NT2/D1 (cell line): ENCODE data around the gene ZFP36L2.

Experiments
- DNase-seq: peaks from one replicate; pipeline ENCODE4 v3.0.0-alpha.2; 2011; ENCODE audit warnings: low read depth, low spot score
- H3K27me3 ChIP-seq: 2 replicates; pipeline ENCODE4 v1.6.0; 2011; ENCODE audit warnings: mild to moderate bottlenecking; ENCODE audit not compliant: insufficient read length, insufficient read depth
- H3K36me3 ChIP-seq: 2 replicates; pipeline ENCODE4 v1.6.1; 2011; ENCODE audit warnings: mild to moderate bottlenecking, low read length, mixed read lengths; ENCODE audit not compliant: insufficient read depth, insufficient read length
- H3K4me1 ChIP-seq: 2 replicates; pipeline ENCODE4 v1.5.1; 2011; ENCODE audit not compliant: insufficient read depth, insufficient read length
- H3K4me3 ChIP-seq: 2 replicates; pipeline ENCODE4 v1.5.1; 2011; ENCODE audit warnings: low read depth; ENCODE audit not compliant: insufficient read length
- H3K9ac ChIP-seq: 2 replicates; pipeline ENCODE4 v1.6.0; 2011; ENCODE audit warnings: low read depth; ENCODE audit not compliant: insufficient read length
- H3K9me3 ChIP-seq: 2 replicates; pipeline ENCODE4 v1.5.1; 2011; ENCODE audit warnings: mild to moderate bottlenecking, low read length; ENCODE audit not compliant: insufficient read depth
- SUZ12 ChIP-seq: IDR thresholded peaks from 2 replicates; pipeline ENCODE4 v1.6.1; 2011; ENCODE audit not compliant: insufficient read length, insufficient read depth; ENCODE audit errors: extremely low read depth
- YY1 ChIP-seq: IDR thresholded peaks from 2 replicates; pipeline ENCODE4 v1.6.1; 2011; ENCODE audit not compliant: insufficient read length, insufficient read depth
- ZNF274 ChIP-seq: IDR thresholded peaks from 2 replicates; pipeline ENCODE4 v1.6.1; 2011; ENCODE audit warnings: mild to moderate bottlenecking, low read depth, low read length

ZFP36L2 gene

DNA sequence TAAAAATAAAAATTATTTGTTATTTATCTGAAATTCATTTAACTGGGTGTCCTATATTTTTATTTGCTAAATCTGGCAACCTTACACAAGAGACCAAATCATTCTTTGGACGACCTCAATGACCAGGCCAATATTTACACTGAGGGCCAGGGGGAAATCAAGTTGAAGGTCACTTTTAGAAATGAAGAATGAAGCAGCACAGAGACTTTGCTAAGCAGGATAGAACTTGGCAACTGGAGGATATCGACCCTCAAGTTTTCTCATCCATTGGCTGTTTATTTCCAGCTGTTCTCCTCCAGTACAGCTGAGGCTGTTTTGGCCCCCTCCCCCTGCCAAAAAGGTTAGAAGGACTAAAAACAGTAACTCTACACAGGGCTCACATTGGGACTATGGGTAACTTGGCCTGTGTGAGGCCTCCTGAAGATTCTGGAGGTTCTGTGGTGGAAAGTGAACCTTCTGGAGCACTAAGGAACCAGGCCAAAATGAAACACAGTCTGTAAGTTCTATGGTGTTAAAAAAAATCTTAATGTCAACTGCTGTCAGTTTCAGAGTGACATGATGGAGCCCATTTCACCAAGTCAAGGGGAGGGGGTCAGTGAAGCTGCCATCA lies 32.2 kb upstream of the ZFP36L2 start:
- peaks cover 7% of the 10 kb centered on the region for H3K36me3 ChIP-seq
- no peaks in the 10 kb centered on the region for H3K27me3 ChIP-seq
- H3K4me3 ChIP-seq = no peak overlapping the region
- no peaks in the 10 kb centered on the region for H3K9me3 ChIP-seq
- no peak for DNase-seq
- no peak overlapping the region for H3K9ac ChIP-seq
- no peaks in the 10 kb centered on the region for H3K4me1 ChIP-seq
- TF ChIP-seq YY1 = no peak
- TF ChIP-seq ZNF274 = no peak
- no peak for TF ChIP-seq SUZ12

DNA sequence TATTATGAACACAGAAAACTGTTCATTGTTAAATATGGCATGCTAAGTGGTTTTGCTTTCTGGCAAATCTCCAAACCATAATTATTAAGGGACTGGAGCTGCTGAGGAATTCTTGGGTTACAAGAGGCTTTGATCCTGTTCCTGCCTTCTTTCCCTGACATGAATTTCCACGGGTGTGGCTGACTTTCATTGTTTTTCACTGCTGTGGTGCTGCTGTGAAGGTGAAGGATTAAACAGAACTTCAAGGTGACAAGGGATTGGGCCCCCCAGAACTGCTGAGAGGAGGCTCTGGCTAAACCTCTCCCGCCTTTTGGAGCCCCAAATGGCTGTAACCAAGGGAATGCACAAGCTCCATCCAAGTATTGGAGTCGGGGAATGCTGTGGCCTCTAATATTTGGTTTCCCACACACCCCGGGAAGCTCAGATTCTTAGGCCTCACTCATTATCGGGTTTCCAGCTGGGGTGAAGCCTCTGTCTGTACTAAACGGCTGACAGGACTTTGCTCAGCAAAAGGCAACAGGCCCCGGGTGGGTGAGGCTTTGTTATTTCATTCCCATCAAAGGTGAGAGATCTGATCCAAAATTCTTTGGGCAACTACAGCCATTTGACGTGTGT lies 29.0 kb upstream of the ZFP36L2 start:
- H3K36me3 ChIP-seq = peaks cover 2% of the 10 kb centered on the region
- H3K27me3 ChIP-seq = no peaks in the 10 kb centered on the region
- H3K9ac ChIP-seq = no peak overlapping the region
- no peak for TF ChIP-seq SUZ12
- no peak for TF ChIP-seq YY1
- no peak for TF ChIP-seq ZNF274
- H3K4me3 ChIP-seq = no peak overlapping the region
- no peaks in the 10 kb centered on the region for H3K9me3 ChIP-seq
- DNase-seq = no peak
- H3K4me1 ChIP-seq = peaks cover 3% of the 10 kb centered on the region

GRCh38 chr2:43254331-43254730 lies 27.9 kb upstream of the ZFP36L2 start:
- Histone ChIP-seq H3K4me3 (no peak overlapping the region), H3K9ac (no peak overlapping the region), H3K27me3 (no peaks in the 10 kb centered on the region), H3K36me3 (peaks cover 2% of the 10 kb centered on the region), H3K4me1 (peaks cover 3% of the 10 kb centered on the region), H3K9me3 (no peaks in the 10 kb centered on the region)
- TF ChIP-seq YY1 = no peak
- no peak for TF ChIP-seq SUZ12
- TF ChIP-seq ZNF274 = no peak
- no peak for DNase-seq

- Histone ChIP-seq H3K27me3 (no peaks in the 10 kb centered on the region), H3K4me3 (no peak overlapping the region), H3K9me3 (no peaks in the 10 kb centered on the region), H3K9ac (no peak overlapping the region), H3K36me3 (no peaks in the 10 kb centered on the region), H3K4me1 (peaks cover 3% of the 10 kb centered on the region)
- TF ChIP-seq SUZ12 = no peak
- TF ChIP-seq ZNF274 = no peak
- no peak for TF ChIP-seq YY1
- no peak for DNase-seq
Observed at GRCh38 chr2:43251171-43251731, 24.8 kb upstream of the ZFP36L2 start.

- Histone ChIP-seq H3K4me3 (no peak overlapping the region), H3K4me1 (peaks cover 3% of the 10 kb centered on the region), H3K9ac (no peak overlapping the region), H3K27me3 (no peaks in the 10 kb centered on the region), H3K36me3 (no peaks in the 10 kb centered on the region), H3K9me3 (no peaks in the 10 kb centered on the region)
- no peak for DNase-seq
- TF ChIP-seq SUZ12 = no peak
- TF ChIP-seq ZNF274 = no peak
- no peak for TF ChIP-seq YY1
Observed at GRCh38 chr2:43250015-43250414, 23.6 kb upstream of the ZFP36L2 start.

GRCh38 chr2:43248621-43249020 lies 22.2 kb upstream of the ZFP36L2 start:
- no peak overlapping the region for H3K9ac ChIP-seq
- H3K27me3 ChIP-seq = no peaks in the 10 kb centered on the region
- no peak for TF ChIP-seq YY1
- no peak for TF ChIP-seq SUZ12
- TF ChIP-seq ZNF274 = no peak
- DNase-seq = no peak
- H3K9me3 ChIP-seq = no peaks in the 10 kb centered on the region
- peaks cover 3% of the 10 kb centered on the region for H3K4me1 ChIP-seq
- H3K36me3 ChIP-seq = peaks cover 3% of the 10 kb centered on the region
- no peak overlapping the region for H3K4me3 ChIP-seq

GRCh38 chr2:43246641-43247040 lies 20.2 kb upstream of the ZFP36L2 start:
- Histone ChIP-seq H3K36me3 (peaks cover 3% of the 10 kb centered on the region), H3K4me1 (peaks cover under 1% of the 10 kb centered on the region), H3K9me3 (no peaks in the 10 kb centered on the region), H3K4me3 (no peak overlapping the region), H3K27me3 (no peaks in the 10 kb centered on the region), H3K9ac (no peak overlapping the region)
- TF ChIP-seq YY1 = no peak
- TF ChIP-seq SUZ12 = no peak
- no peak for TF ChIP-seq ZNF274
- DNase-seq = no peak
